ENCODE data around the gene SEMA4D. TPM values are rescaled to one million over a fixed set of nuclear protein-coding genes. Genes with fewer than 3 reads are reported as not detected.

The SEMA4D gene
- total RNA-seq, 1 experiment from 2014 or later = 8.0 TPM

GRCh38 chr9:89440046-89440445 is 57.9 kb downstream of the SEMA4D start:
- BruUV-seq (replicated peaks) = no TSS peak
- no peaks in the 10 kb centered on the region for H3K9me2 ChIP-seq (replicated peaks; ENCODE audit: low read length)
- no peaks in the 10 kb centered on the region for H3K79me2 ChIP-seq (ENCODE audit: low read length)
- TF ChIP-seq CTCF (conservative IDR thresholded peaks at IDR 0.05; ENCODE audit: low read depth, low read length) (no peak), EZH2phosphoT487 (IDR thresholded peaks at IDR 0.05; ENCODE audit: borderline replicate concordance, low read length) (no peak), EZH2 (IDR thresholded peaks at IDR 0.05; ENCODE audit: low read length, unreplicated experiment) (no peak)
- ATAC-seq (no peak), DNase-seq (no peak)
- intact Hi-C loops (cut with micrococcal nuclease) = no loop called here
- no peaks in the 10 kb centered on the region for H3K36me3 ChIP-seq (ENCODE audit: low read depth, low read length)
- no peak overlapping the region for H3K27ac ChIP-seq (ENCODE audit: low read length)
- peaks cover 9% of the 10 kb centered on the region for H3K4me1 ChIP-seq (ENCODE audit: insufficient read depth, low read length)
- H3K4me2 ChIP-seq (ENCODE audit: low read length) = no peak overlapping the region
- no peak overlapping the region for H3K9ac ChIP-seq (ENCODE audit: low read length)
- H2AFZ ChIP-seq (ENCODE audit: low read length) = no peak overlapping the region
- H3F3A ChIP-seq (ENCODE audit: low read length, unreplicated experiment) = no peaks in the 10 kb centered on the region
- H3K9me3 ChIP-seq (ENCODE audit: low read length) = no peaks in the 10 kb centered on the region
- H3K4me3 ChIP-seq (ENCODE audit: low read length) = no peak overlapping the region
- ChIA-PET POLR2A (ENCODE audit: unreplicated experiment) (no interaction called here), CTCF (no interaction called here)
- no peaks in the 10 kb centered on the region for H4K20me1 ChIP-seq (ENCODE audit: low read length)
- no peaks in the 10 kb centered on the region for H3K27me3 ChIP-seq (ENCODE audit: low read length)

GRCh38 chr9:89439571-89439970 is 58.3 kb downstream of the SEMA4D start:
- H3K9me2 ChIP-seq (replicated peaks; ENCODE audit: low read length) = no peaks in the 10 kb centered on the region
- intact Hi-C loops (cut with micrococcal nuclease) = loop anchor here (10.0 kb wide), 1 partner anchor 265 kb away; the partner anchor contains the start of gene SHC3
- BruUV-seq (replicated peaks) = no TSS peak
- H3K79me2 ChIP-seq (ENCODE audit: low read length) = no peaks in the 10 kb centered on the region
- H3K4me2 ChIP-seq (ENCODE audit: low read length) = no peak overlapping the region
- ChIA-PET CTCF (no interaction called here), POLR2A (ENCODE audit: unreplicated experiment) (no interaction called here)
- no peaks in the 10 kb centered on the region for H3K36me3 ChIP-seq (ENCODE audit: low read depth, low read length)
- H3F3A ChIP-seq (ENCODE audit: low read length, unreplicated experiment) = no peaks in the 10 kb centered on the region
- H3K4me1 ChIP-seq (ENCODE audit: insufficient read depth, low read length) = peaks cover 13% of the 10 kb centered on the region
- no peaks in the 10 kb centered on the region for H4K20me1 ChIP-seq (ENCODE audit: low read length)
- H2AFZ ChIP-seq (ENCODE audit: low read length) = no peak overlapping the region
- TF ChIP-seq EZH2phosphoT487 (IDR thresholded peaks at IDR 0.05; ENCODE audit: borderline replicate concordance, low read length) (no peak), CTCF (conservative IDR thresholded peaks at IDR 0.05; ENCODE audit: low read depth, low read length) (no peak), EZH2 (IDR thresholded peaks at IDR 0.05; ENCODE audit: low read length, unreplicated experiment) (no peak)
- no peak overlapping the region for H3K4me3 ChIP-seq (ENCODE audit: low read length)
- H3K9ac ChIP-seq (ENCODE audit: low read length) = no peak overlapping the region
- H3K27me3 ChIP-seq (ENCODE audit: low read length) = no peaks in the 10 kb centered on the region
- no peak overlapping the region for H3K27ac ChIP-seq (ENCODE audit: low read length)
- ATAC-seq (no peak), DNase-seq (no peak)
- H3K9me3 ChIP-seq (ENCODE audit: low read length) = no peaks in the 10 kb centered on the region

GRCh38 chr9:89438194-89438593 is 59.7 kb downstream of the SEMA4D start:
- Histone ChIP-seq H3K4me1 (ENCODE audit: insufficient read depth, low read length) (peaks cover 13% of the 10 kb centered on the region), H3F3A (ENCODE audit: low read length, unreplicated experiment) (no peaks in the 10 kb centered on the region), H3K4me2 (ENCODE audit: low read length) (no peak overlapping the region), H2AFZ (ENCODE audit: low read length) (no peak overlapping the region), H3K9me3 (ENCODE audit: low read length) (no peaks in the 10 kb centered on the region), H4K20me1 (ENCODE audit: low read length) (no peaks in the 10 kb centered on the region), H3K9ac (ENCODE audit: low read length) (no peak overlapping the region), H3K79me2 (ENCODE audit: low read length) (no peaks in the 10 kb centered on the region), H3K27ac (ENCODE audit: low read length) (no peak overlapping the region), H3K4me3 (ENCODE audit: low read length) (no peak overlapping the region), H3K36me3 (ENCODE audit: low read depth, low read length) (no peaks in the 10 kb centered on the region), H3K9me2 (replicated peaks; ENCODE audit: low read length) (no peaks in the 10 kb centered on the region), H3K27me3 (ENCODE audit: low read length) (no peaks in the 10 kb centered on the region)
- intact Hi-C loops (cut with micrococcal nuclease) = loop anchor here (10.0 kb wide), 1 partner anchor 263 kb away; the partner anchor contains the start of gene SHC3
- DNase-seq = no peak
- BruUV-seq (replicated peaks) = no TSS peak
- ChIA-PET POLR2A (ENCODE audit: unreplicated experiment) (no interaction called here), CTCF (no interaction called here)
- no peak for ATAC-seq
- TF ChIP-seq CTCF (conservative IDR thresholded peaks at IDR 0.05; ENCODE audit: low read depth, low read length) (no peak), EZH2phosphoT487 (IDR thresholded peaks at IDR 0.05; ENCODE audit: borderline replicate concordance, low read length) (no peak), EZH2 (IDR thresholded peaks at IDR 0.05; ENCODE audit: low read length, unreplicated experiment) (no peak)
